Fibroblast of lung (primary cell): ENCODE data around the gene GSDMA. TPM values are rescaled to one million over a fixed set of nuclear protein-coding genes. Genes with fewer than 3 reads are reported as not detected.

Experiments
- DNase-seq, 2 donors: peaks; one replicate each; pipeline versions ENCODE4 v3.0.0 to v3.0.0-alpha.2; 2010; ENCODE audit warnings: low read depth in 2 of 2
- H2AFZ ChIP-seq: 2 replicates; pipeline ENCODE4 v1.5.1; 2012; ENCODE audit warnings: low read length, control low read depth, inconsistent platforms
- H3K27ac ChIP-seq: 2 replicates; pipeline ENCODE4 v1.5.1; 2011; ENCODE audit warnings: low read length, control low read depth; ENCODE audit not compliant: insufficient read depth
- H3K27me3 ChIP-seq: 2 replicates; pipeline ENCODE4 v1.5.1; 2011; ENCODE audit warnings: mild to moderate bottlenecking, low read length; ENCODE audit not compliant: control insufficient read depth, insufficient read depth
- H3K36me3 ChIP-seq: 2 replicates; pipeline ENCODE4 v1.5.1; 2011; ENCODE audit warnings: low read length; ENCODE audit not compliant: control insufficient read depth, insufficient read depth
- H3K4me1 ChIP-seq: 2 replicates; pipeline ENCODE4 v1.5.1; 2011; ENCODE audit warnings: low read length; ENCODE audit not compliant: control insufficient read depth, insufficient read depth; ENCODE audit errors: extremely low read depth
- H3K4me2 ChIP-seq: 2 replicates; pipeline ENCODE4 v1.5.1; 2011; ENCODE audit warnings: low read length, control low read depth; ENCODE audit not compliant: insufficient read depth; ENCODE audit errors: extremely low read depth
- H3K4me3 ChIP-seq, 4 experiments: fragments of 200-600 bp in 1 of 4; sonication (generic) in 1 of 4; replicated peaks in 1 of 4; 2 replicates each; pipeline ENCODE4 v1.5.1; 2011 to 2016; ENCODE audit warnings: low read length in 4 of 4, low read depth in 3 of 4, mild to moderate bottlenecking in 3 of 4, control low read depth in 2 of 4, inconsistent platforms in 1 of 4, mixed read lengths in 1 of 4; ENCODE audit not compliant: insufficient read depth in 1 of 4; ENCODE audit errors: control extremely low read depth in 1 of 4
- H3K79me2 ChIP-seq: 2 replicates; pipeline ENCODE4 v1.5.1; 2012; ENCODE audit warnings: mild to moderate bottlenecking, low read length, inconsistent platforms; ENCODE audit not compliant: control insufficient read depth, insufficient read depth
- H3K9ac ChIP-seq: 2 replicates; pipeline ENCODE4 v1.5.1; 2011; ENCODE audit warnings: mild to moderate bottlenecking, low read length, control low read depth; ENCODE audit not compliant: insufficient read depth
- H3K9me3 ChIP-seq: 2 replicates; pipeline ENCODE4 v1.5.1; 2012; ENCODE audit warnings: low read depth, low read length; ENCODE audit not compliant: control insufficient read depth, insufficient read depth
- H4K20me1 ChIP-seq: 2 replicates; pipeline ENCODE4 v1.5.1; 2011; ENCODE audit warnings: low read length; ENCODE audit not compliant: control insufficient read depth, insufficient read depth; ENCODE audit errors: extremely low read depth
- CTCF ChIP-seq, 2 donors: IDR thresholded peaks in 1 of 2; conservative IDR thresholded peaks in 1 of 2; 1 replicate in 1 of 2; 2 replicates in 1 of 2; pipeline ENCODE4 v1.5.1; 2011 to 2012; ENCODE audit warnings: low read length in 2 of 2, control low read depth in 1 of 2, inconsistent platforms in 1 of 2, low read depth in 1 of 2, mild to moderate bottlenecking in 1 of 2
- EZH2 ChIP-seq: IDR thresholded peaks from 2 replicates; pipeline ENCODE4 v1.5.1; 2012; ENCODE audit warnings: low read length, control low read depth, mild to moderate bottlenecking; ENCODE audit errors: missing control alignments
- polyA plus RNA-seq, 2 donors: library from polyadenylated mRNA; depleted of rRNA in 1 of 2; stranded (reverse) in 1 of 2; unstranded in 1 of 2; fragments of >200 nt; gene quantifications; 2 replicates each; pipeline ENCODE4 v1.2.1, GENCODE V29; 2011 to 2012; ENCODE audit warnings: missing spikeins in 1 of 2
- total RNA-seq: library from RNA; depleted of rRNA; stranded (reverse); fragments of >200 nt; gene quantifications from 2 replicates; pipeline ENCODE4 v1.2.1, GENCODE V29; 2014

Gene GSDMA
- total and polyA plus RNA-seq, 2 donors (not counting 1 experiment from before 2014, with no cell fraction given), result not detected

- H3K79me2 ChIP-seq, result no peaks in the 10 kb centered on the region
- H3K27ac ChIP-seq, result no peak overlapping the region
- no peaks in the 10 kb centered on the region for H3K9me3 ChIP-seq
- H3K4me1 ChIP-seq, result peaks cover 32% of the 10 kb centered on the region
- no peak overlapping the region for H3K9ac ChIP-seq
- no peak for TF ChIP-seq EZH2
- no peak for TF ChIP-seq CTCF (conservative IDR thresholded peaks at IDR 0.05 in 1 of 2, IDR thresholded peaks at IDR 0.05 in 1 of 2; ENCODE audit: low read depth in 1 of 2, low read length in 2 of 2)
- no peak overlapping the region for H3K4me2 ChIP-seq
- H3K27me3 ChIP-seq, result no peaks in the 10 kb centered on the region
- no peak overlapping the region for H2AFZ ChIP-seq
- no peak overlapping the region for H3K4me3 ChIP-seq
- H3K36me3 ChIP-seq, result peaks cover 21% of the 10 kb centered on the region
- H4K20me1 ChIP-seq, result no peaks in the 10 kb centered on the region
- DNase-seq, result no peak
Measured at GRCh38 chr17:40022497-40022896, 59.7 kb downstream of the GSDMA start.

GRCh38 chr17:40022961-40023541, 60.2 kb downstream of the GSDMA start:
- no peak for DNase-seq
- Histone ChIP-seq H3K36me3 (peaks cover 21% of the 10 kb centered on the region), H3K9me3 (no peaks in the 10 kb centered on the region), H3K4me2 (peak overlapping the region; percentile 15), H4K20me1 (no peaks in the 10 kb centered on the region), H3K27me3 (no peaks in the 10 kb centered on the region), H3K27ac (no peak overlapping the region), H3K4me3 (no peak overlapping the region), H3K79me2 (no peaks in the 10 kb centered on the region), H2AFZ (no peak overlapping the region), H3K4me1 (peaks cover 32% of the 10 kb centered on the region), H3K9ac (no peak overlapping the region)
- no peak for TF ChIP-seq EZH2
- no peak for TF ChIP-seq CTCF (conservative IDR thresholded peaks at IDR 0.05 in 1 of 2, IDR thresholded peaks at IDR 0.05 in 1 of 2; ENCODE audit: low read depth in 1 of 2, low read length in 2 of 2)

- Histone ChIP-seq H3K9ac (no peak overlapping the region), H3K4me2 (peak overlapping the region; percentile 15), H3K9me3 (no peaks in the 10 kb centered on the region), H3K79me2 (no peaks in the 10 kb centered on the region), H3K36me3 (peaks cover 23% of the 10 kb centered on the region), H2AFZ (no peak overlapping the region), H3K27ac (no peak overlapping the region), H3K27me3 (no peaks in the 10 kb centered on the region), H3K4me3 (no peak overlapping the region), H4K20me1 (no peaks in the 10 kb centered on the region), H3K4me1 (peaks cover 26% of the 10 kb centered on the region)
- peak in 1 of 2 donors; percentile 61 for DNase-seq
- TF ChIP-seq EZH2 (no peak), CTCF (conservative IDR thresholded peaks at IDR 0.05 in 1 of 2, IDR thresholded peaks at IDR 0.05 in 1 of 2; ENCODE audit: low read depth in 1 of 2, low read length in 2 of 2) (no peak)
Measured at GRCh38 chr17:40023590-40024292, 60.9 kb downstream of the GSDMA start.
